SK-N-SH (cell line): ENCODE measurements around the gene SLC35G6. TPM values are rescaled to one million over a fixed set of nuclear protein-coding genes. Genes with fewer than 3 reads are reported as not detected.

Experiments used
- CTCF ChIA-PET: fragments of 300-600, 350-600 bp; formaldehyde crosslinking; extraction: SDS; loops from one replicate; lab custom pipeline; 2021; lab: Yijun Ruan, JAX
- POLR2A ChIA-PET: fragments of 350-600 bp; sonication (Branson Sonifier 250); formaldehyde crosslinking; extraction: SDS; loops from one replicate; lab custom pipeline; 2020; ENCODE audit warnings: antibody characterized with exemption, inconsistent platforms; lab: Yijun Ruan, JAX
- DNase-seq: peaks from one replicate; pipeline ENCODE4 v3.0.0; 2012
- H2AFZ ChIP-seq: fragments of 200-600 bp; sonication (generic); 2 replicates; pipeline ENCODE4 v1.8.1; 2016; ENCODE audit warnings: antibody characterized with exemption, mild to moderate bottlenecking, low read depth
- H3F3A ChIP-seq: fragments of 200-600 bp; sonication (generic); replicated peaks from 2 replicates; pipeline ENCODE3; 2016; ENCODE audit warnings: antibody characterized with exemption, mild to moderate bottlenecking; ENCODE audit not compliant: insufficient read depth
- H3K27ac ChIP-seq, 2 experiments: fragments of 200-500 bp in 1 of 2; fragments of 200-600 bp in 1 of 2; sonication (Bioruptor generic) in 1 of 2; sonication (generic), shearing (Covaris generic) in 1 of 2; 2 replicates each; pipeline versions ENCODE4 v1.5.1 to v1.6.1; 2014 to 2016; ENCODE audit warnings: low read depth in 2 of 2, inconsistent platforms in 1 of 2, low read length in 1 of 2, mild to moderate bottlenecking in 1 of 2, mixed read lengths in 1 of 2
- H3K27me3 ChIP-seq: fragments of 200-600 bp; sonication (generic), shearing (Covaris generic); 2 replicates; pipeline ENCODE4 v1.6.1; 2016; ENCODE audit warnings: mixed run types; ENCODE audit not compliant: insufficient read depth
- H3K36me3 ChIP-seq, 2 experiments: fragments of 200-500 bp in 1 of 2; fragments of 200-600 bp in 1 of 2; sonication (Bioruptor generic) in 1 of 2; sonication (generic) in 1 of 2; replicated peaks in 1 of 2; 2 replicates each; pipeline versions ENCODE3 to v1.5.1; 2014 to 2016; ENCODE audit warnings: low read length in 1 of 2, mild to moderate bottlenecking in 1 of 2; ENCODE audit not compliant: insufficient read depth in 2 of 2, control insufficient read depth in 1 of 2
- H3K4me1 ChIP-seq, 2 experiments: fragments of 200-500 bp in 1 of 2; fragments of 200-600 bp in 1 of 2; sonication (Bioruptor generic) in 1 of 2; sonication (generic), shearing (Covaris generic) in 1 of 2; 2 replicates each; pipeline versions ENCODE4 v1.5.1 to v1.6.1; 2014 to 2016; ENCODE audit warnings: low read depth in 1 of 2, low read length in 1 of 2, mixed run types in 1 of 2; ENCODE audit not compliant: insufficient read depth in 2 of 2, control insufficient read depth in 1 of 2
- H3K4me2 ChIP-seq: fragments of 200-600 bp; sonication (generic), shearing (Covaris generic); 2 replicates; pipeline ENCODE4 v1.6.1; 2017; ENCODE audit warnings: mixed run types
- H3K4me3 ChIP-seq, 2 experiments: fragments of 200-500 bp in 1 of 2; fragments of 200-600 bp in 1 of 2; sonication (Bioruptor generic) in 1 of 2; sonication (generic), shearing (Covaris generic) in 1 of 2; 2 replicates each; pipeline versions ENCODE4 v1.5.1 to v1.8.1; 2014 to 2016; ENCODE audit warnings: low read depth in 2 of 2, inconsistent platforms in 1 of 2, low read length in 1 of 2, mild to moderate bottlenecking in 1 of 2, mixed read lengths in 1 of 2, moderate library complexity in 1 of 2
- H3K79me2 ChIP-seq: fragments of 200-600 bp; sonication (generic); 2 replicates; pipeline ENCODE4 v1.8.1; 2017; ENCODE audit warnings: mild to moderate bottlenecking; ENCODE audit not compliant: insufficient read depth
- H3K9ac ChIP-seq: fragments of 200-600 bp; sonication (generic); 2 replicates; pipeline ENCODE4 v1.6.1; 2017; ENCODE audit warnings: mixed run types
- H3K9me2 ChIP-seq: fragments of 200-600 bp; sonication (generic); 2 replicates; pipeline ENCODE4 v1.6.1; 2017; ENCODE audit warnings: mixed run types
- H3K9me3 ChIP-seq: fragments of 200-600 bp; sonication (generic); 2 replicates; pipeline ENCODE4 v1.6.1; 2017; ENCODE audit warnings: mixed run types, mild to moderate bottlenecking, moderate library complexity
- H4K20me1 ChIP-seq: fragments of 200-600 bp; sonication (generic); 2 replicates; pipeline ENCODE4 v1.6.1; 2017; ENCODE audit warnings: mild to moderate bottlenecking, mixed run types; ENCODE audit not compliant: insufficient read depth
- CHD2 ChIP-seq: fragments of 150-350 bp; IDR thresholded peaks from 2 replicates; pipeline ENCODE4 v1.6.1; 2018; ENCODE audit warnings: low read length; ENCODE audit not compliant: partially characterized antibody
- CTCF ChIP-seq: fragments of 200-600 bp; sonication (generic); IDR thresholded peaks from 2 replicates; pipeline ENCODE4 v1.6.1; 2017; ENCODE audit warnings: antibody characterized with exemption, mild to moderate bottlenecking, moderate library complexity
- ELF1 ChIP-seq: IDR thresholded peaks from 2 replicates; pipeline ENCODE4 v1.4.0; 2012
- FOSL2 ChIP-seq: IDR thresholded peaks from 2 replicates; pipeline ENCODE4 v1.4.0; 2012; ENCODE audit warnings: low read depth, mild to moderate bottlenecking, moderate library complexity, borderline replicate concordance
- FOXJ3 ChIP-seq: sonication (generic); formaldehyde crosslinking; IDR thresholded peaks from 2 replicates; pipeline ENCODE4 v1.5.1; 2020; ENCODE audit warnings: mild to moderate bottlenecking, missing genetic modification reagents
- GABPA ChIP-seq: IDR thresholded peaks from 2 replicates; pipeline ENCODE4 v1.4.0; 2012; ENCODE audit warnings: low read depth, mild to moderate bottlenecking
- GATA2 ChIP-seq: sonication (generic); formaldehyde crosslinking; IDR thresholded peaks from 2 replicates; pipeline ENCODE4 v1.5.0; 2020; ENCODE audit warnings: mild to moderate bottlenecking, missing genetic modification reagents
- MEF2A ChIP-seq: IDR thresholded peaks from 2 replicates; pipeline ENCODE4 v1.4.0; 2012; ENCODE audit warnings: low read depth, borderline replicate concordance
- NFIC ChIP-seq: IDR thresholded peaks from 2 replicates; pipeline ENCODE4 v1.4.0; 2012; ENCODE audit warnings: borderline replicate concordance
- NRF1 ChIP-seq: IDR thresholded peaks from 2 replicates; pipeline ENCODE4 v1.6.1; 2012; ENCODE audit warnings: low read depth, mild to moderate bottlenecking, low read length
- PBX3 ChIP-seq: IDR thresholded peaks from 2 replicates; pipeline ENCODE4; 2012
- POLR2AphosphoS5 ChIP-seq: IDR thresholded peaks from 2 replicates; pipeline ENCODE4 v1.6.1; 2012; ENCODE audit warnings: low read depth, low read length
- RAD21 ChIP-seq: IDR thresholded peaks from 2 replicates; pipeline ENCODE4 v1.6.1; 2012; ENCODE audit warnings: mild to moderate bottlenecking, low read length
- RCOR1 ChIP-seq: fragments of 150-350 bp; IDR thresholded peaks from 2 replicates; pipeline ENCODE4 v1.6.1; 2017; ENCODE audit warnings: antibody characterized with exemption, low read length
- REST ChIP-seq: IDR thresholded peaks from 2 replicates; pipeline ENCODE4 v1.6.1; 2012; ENCODE audit warnings: mild to moderate bottlenecking, low read depth, low read length, moderate library complexity
- RFX5 ChIP-seq: IDR thresholded peaks from 2 replicates; pipeline ENCODE4 v1.6.1; 2012; ENCODE audit warnings: mild to moderate bottlenecking, improper control_type of control experiment, low read length
- RXRA ChIP-seq: IDR thresholded peaks from 2 replicates; pipeline ENCODE4 v1.4.0; 2012; ENCODE audit warnings: low read depth, mild to moderate bottlenecking, borderline replicate concordance
- SIN3A ChIP-seq: IDR thresholded peaks from 2 replicates; pipeline ENCODE4 v1.6.1; 2012; ENCODE audit warnings: low read depth, mild to moderate bottlenecking, low read length, moderate library complexity, borderline replicate concordance
- TAF1 ChIP-seq: IDR thresholded peaks from 2 replicates; pipeline ENCODE4 v1.6.1; 2012; ENCODE audit warnings: low read depth, mild to moderate bottlenecking, low read length, moderate library complexity, borderline replicate concordance
- TEAD4 ChIP-seq: IDR thresholded peaks from 2 replicates; pipeline ENCODE4 v1.4.0; 2012; ENCODE audit warnings: mild to moderate bottlenecking, borderline replicate concordance; ENCODE audit not compliant: insufficient read depth
- USF2 ChIP-seq: fragments of 150-350 bp; IDR thresholded peaks from 2 replicates; pipeline ENCODE4 v1.6.1; 2017; ENCODE audit warnings: antibody characterized with exemption, low read length, low read depth, borderline replicate concordance
- YY1 ChIP-seq: IDR thresholded peaks from 2 replicates; pipeline ENCODE4 v1.4.0; 2012; ENCODE audit warnings: low read depth, mild to moderate bottlenecking
- WGBS: methylation state at CpG from one replicate; pipeline ENCODE4 v1.1.6; 2017; ENCODE audit warnings: low lambda C conversion rate; 5-methylcytosine and 5-hydroxymethylcytosine counted together
- polyA plus RNA-seq, 3 experiments: library from polyadenylated mRNA; depleted of rRNA; stranded (reverse); fragments of >200 nt; gene quantifications; 2 replicates each; pipeline ENCODE4 v1.2.3, GENCODE V29; 2012

The SLC35G6 gene
- polyA plus RNA-seq, 1 of the 3 experiments (the other 2 are of a cell fraction) = not detected

GRCh38 chr17:7502987-7503386, 21.7 kb downstream of the SLC35G6 start:
- CTCF ChIA-PET = interaction anchor here (0.6 to 3.2 kb wide), 9 partner anchors 9 to 147 kb away, joined by 3 to 15 read pairs (median 5); partner anchors contain the start of gene PLSCR3
- Histone ChIP-seq H3K4me1 (no peaks in the 10 kb centered on the region), H3K36me3 (peaks cover 62 to 66% of the 10 kb centered on the region in 2 experiments), H3K9me2 (no peaks in the 10 kb centered on the region), H2AFZ (no peak overlapping the region), H3K79me2 (peaks cover 9% of the 10 kb centered on the region), H3K9me3 (no peaks in the 10 kb centered on the region), H3K27me3 (no peaks in the 10 kb centered on the region), H3K4me3 (no peak overlapping the region), H3K4me2 (no peak overlapping the region), H3F3A (peaks cover 5% of the 10 kb centered on the region), H3K9ac (no peak overlapping the region), H4K20me1 (no peaks in the 10 kb centered on the region), H3K27ac (no peak overlapping the region)
- DNase-seq = no peak
- POLR2A ChIA-PET = no interaction called here
- TF ChIP-seq RAD21 (peak; percentile 47), NFIC (no peak), RCOR1 (no peak), CTCF (peak; percentile 39)
- 94% methylated on average over 14 of the region's 14 CpGs for WGBS

- H4K20me1 ChIP-seq = no peaks in the 10 kb centered on the region
- CTCF ChIA-PET = interaction anchor here (1.3 to 3.2 kb wide), 5 partner anchors 10 to 67 kb away, joined by 3 to 15 read pairs (median 5); no protein-coding TSS in a partner anchor
- TF ChIP-seq RAD21 = no peak
- no peak for TF ChIP-seq CHD2
- no peak for TF ChIP-seq NRF1
- TF ChIP-seq TEAD4 = no peak
- TF ChIP-seq REST = no peak
- TF ChIP-seq RFX5 = no peak
- no peak for TF ChIP-seq YY1
- no peak for TF ChIP-seq PBX3
- TF ChIP-seq FOXJ3 = no peak
- no peak for TF ChIP-seq USF2
- no peak for TF ChIP-seq FOSL2
- no peak for TF ChIP-seq SIN3A
- TF ChIP-seq TAF1 = no peak
- no peak for TF ChIP-seq POLR2AphosphoS5
- no peak for TF ChIP-seq GABPA
- no peak for TF ChIP-seq ELF1
- TF ChIP-seq NFIC = no peak
- no peak for TF ChIP-seq GATA2 (CRISPR knock-in tag)
- no peak for TF ChIP-seq MEF2A
- no peak for TF ChIP-seq RXRA
Observed at GRCh38 chr17:7503521-7503920, 22.3 kb downstream of the SLC35G6 start.

More at GRCh38 chr17:7503521-7503920, 22.3 kb downstream of the SLC35G6 start:
- Histone ChIP-seq H3K9me2 (no peaks in the 10 kb centered on the region), H3F3A (peaks cover 5% of the 10 kb centered on the region), H3K9ac (no peak overlapping the region), H3K4me1 (no peaks in the 10 kb centered on the region), H3K79me2 (peaks cover 9% of the 10 kb centered on the region), H3K27ac (no peak overlapping the region), H3K4me3 (no peak overlapping the region), H3K9me3 (no peaks in the 10 kb centered on the region), H2AFZ (no peak overlapping the region), H3K27me3 (no peaks in the 10 kb centered on the region), H3K4me2 (no peak overlapping the region), H3K36me3 (peaks cover 61 to 66% of the 10 kb centered on the region in 2 experiments)
- POLR2A ChIA-PET = no interaction called here
- no peak for DNase-seq
- WGBS = 94% methylated on average over 8 of the region's 8 CpGs
